A673 (cell line): ENCODE measurements around the gene TEKTIP1. TPM values are rescaled to one million over a fixed set of nuclear protein-coding genes. Genes with fewer than 3 reads are reported as not detected.

Experiments used
- BruUV-seq: library from RNA; stranded (reverse); fragments of 400-500 nt; replicated peaks from 2 replicates; lab custom pipeline; 2021; lab: Mats Ljungman, UMichigan
- CTCF ChIA-PET: fragments of 300-600 bp; sonication (Branson Sonifier 250); formaldehyde crosslinking; loops from one replicate; lab custom pipeline; 2022; ENCODE audit warnings: antibody characterized with exemption; lab: Charles Lee
- POLR2A ChIA-PET: fragments of 300-600 bp; sonication (Branson Sonifier 250); formaldehyde crosslinking; loops from one replicate; lab custom pipeline; 2022; ENCODE audit warnings: antibody characterized with exemption; ENCODE audit not compliant: low non-redundant PET; lab: Charles Lee
- DNase-seq: peaks from one replicate; pipeline ENCODE4 v3.0.0-alpha.2; 2015; ENCODE audit warnings: low spot score
- H3K27ac ChIP-seq: fragments of 200-600 bp; sonication (generic); 2 replicates; pipeline ENCODE4 v1.5.1; 2016; ENCODE audit warnings: mixed run types, low read depth, mild to moderate bottlenecking, mixed read lengths, antibody characterized with exemption, low read length; ENCODE audit not compliant: poor library complexity, severe bottlenecking
- H3K27me3 ChIP-seq: fragments of 200-600 bp; sonication (generic); replicated peaks from 2 replicates; pipeline ENCODE4 v1.6.1; 2017; ENCODE audit warnings: mixed run types, low read depth, mild to moderate bottlenecking, mixed read lengths, antibody characterized with exemption, low read length; ENCODE audit not compliant: insufficient read depth, poor library complexity
- H3K36me3 ChIP-seq: fragments of 200-600 bp; sonication (generic); 2 replicates; pipeline ENCODE4 v1.6.1; 2016; ENCODE audit warnings: mixed run types, mild to moderate bottlenecking, mixed read lengths, antibody characterized with exemption, low read length; ENCODE audit not compliant: insufficient read depth, poor library complexity, severe bottlenecking
- H3K4me1 ChIP-seq: fragments of 200-600 bp; sonication (generic); 2 replicates; pipeline ENCODE4 v1.6.1; 2017; ENCODE audit warnings: mixed run types, mild to moderate bottlenecking, mixed read lengths, antibody characterized with exemption, low read length; ENCODE audit not compliant: insufficient read depth, poor library complexity, severe bottlenecking
- H3K4me3 ChIP-seq: fragments of 200-600 bp; sonication (generic); 2 replicates; pipeline ENCODE4 v1.5.1; 2016; ENCODE audit warnings: low read depth, mixed run types, mild to moderate bottlenecking, mixed read lengths, low read length; ENCODE audit not compliant: poor library complexity, severe bottlenecking
- H3K9me3 ChIP-seq: fragments of 200-600 bp; sonication (generic); 2 replicates; pipeline ENCODE4 v1.6.1; 2016; ENCODE audit warnings: mixed run types, low read depth, mild to moderate bottlenecking, mixed read lengths, antibody characterized with exemption, low read length; ENCODE audit not compliant: poor library complexity, severe bottlenecking
- CTCF ChIP-seq: fragments of 300-800, 200-600 bp; sonication (generic); conservative IDR thresholded peaks from 2 replicates; pipeline ENCODE4 v1.5.1; 2017; ENCODE audit warnings: low read depth, mild to moderate bottlenecking, antibody characterized with exemption, low read length, moderate library complexity, mixed read lengths
- EZH2 ChIP-seq: fragments of 200-600 bp; sonication (generic); IDR thresholded peaks from 2 replicates; pipeline ENCODE4 v1.6.1; 2017; ENCODE audit warnings: borderline replicate concordance, low read depth, mild to moderate bottlenecking, mixed read lengths, antibody characterized with exemption, low read length; ENCODE audit not compliant: poor library complexity, severe bottlenecking
- intact Hi-C: fragments of 100-400 bp; cut with micrococcal nuclease; formaldehyde crosslinking; loops from one replicate; pipeline ENCODE4 v1.10.0; 2022; ENCODE audit not compliant: unreplicated experiment
- total RNA-seq: library from RNA; stranded (reverse); gene quantifications from 2 replicates; pipeline ENCODE4 v1.2.3, GENCODE V29; 2021

TEKTIP1 gene
- total RNA-seq, 1 experiment from 2014 or later: 4.2 TPM

GRCh38 chr19:3556978-3557460 lies 18.0 kb downstream of the TEKTIP1 start:
- no TSS peak for BruUV-seq
- DNase-seq: no peak
- no peaks in the 10 kb centered on the region for H3K27me3 ChIP-seq
- CTCF ChIA-PET: interaction anchor here (0.5 to 1.1 kb wide), 2 partner anchors 12 to 124 kb away, joined by 5 read pairs; no protein-coding TSS in a partner anchor
- TF ChIP-seq CTCF: no peak
- no peak for TF ChIP-seq EZH2
- intact Hi-C loops: no loop called here
- peak overlapping the region; percentile 70 for H3K27ac ChIP-seq
- H3K4me1 ChIP-seq: peaks cover 16% of the 10 kb centered on the region
- peak overlapping the region; percentile 92 for H3K4me3 ChIP-seq
- no peaks in the 10 kb centered on the region for H3K9me3 ChIP-seq
- POLR2A ChIA-PET: no interaction called here
- no peaks in the 10 kb centered on the region for H3K36me3 ChIP-seq

GRCh38 chr19:3557461-3558248 lies 18.7 kb downstream of the TEKTIP1 start, which contains the start of gene MFSD12:
TSS of gene MFSD12 (minus strand) at chr19:3557586. CDS start at chr19:3557403, 183 bp downstream.
- Histone ChIP-seq H3K4me3 (peak within 1 kb of the TSS; percentile 92), H3K27ac (peak within 1 kb of the TSS; percentile 79), H3K4me1 (peaks cover 16% of the 10 kb centered on the region), H3K36me3 (no peaks in the 10 kb centered on the region), H3K9me3 (no peaks in the 10 kb centered on the region), H3K27me3 (no peaks in the 10 kb centered on the region)
- BruUV-seq: no TSS peak
- TF ChIP-seq CTCF (no peak), EZH2 (no peak)
- peak; percentile 97 for DNase-seq
- POLR2A ChIA-PET: no interaction called here
- intact Hi-C loops: no loop called here
- CTCF ChIA-PET: interaction anchor here (0.5 kb wide), 1 partner anchor 125 kb away, joined by 5 read pairs; no protein-coding TSS in a partner anchor

- H3K9me3 ChIP-seq: no peaks in the 10 kb centered on the region
- no peak overlapping the region for H3K27ac ChIP-seq
- POLR2A ChIA-PET: no interaction called here
- no peaks in the 10 kb centered on the region for H3K36me3 ChIP-seq
- no peak overlapping the region for H3K4me3 ChIP-seq
- H3K27me3 ChIP-seq: no peaks in the 10 kb centered on the region
- CTCF ChIA-PET: no interaction called here
- intact Hi-C loops: no loop called here
- TF ChIP-seq EZH2 (no peak), CTCF (no peak)
- BruUV-seq: no TSS peak
- no peaks in the 10 kb centered on the region for H3K4me1 ChIP-seq
- no peak for DNase-seq
Observed at GRCh38 chr19:3563709-3564524, 24.9 kb downstream of the TEKTIP1 start.
